NT2/D1 (cell line): Measurements from ENCODE around the gene FAM107B.

Experiments
- YY1 ChIP-seq: IDR thresholded peaks from 2 replicates; pipeline ENCODE4 v1.6.1; 2011; ENCODE audit not compliant: insufficient read length, insufficient read depth
- ZNF274 ChIP-seq: IDR thresholded peaks from 2 replicates; pipeline ENCODE4 v1.6.1; 2011; ENCODE audit warnings: mild to moderate bottlenecking, low read depth, low read length

DNA sequence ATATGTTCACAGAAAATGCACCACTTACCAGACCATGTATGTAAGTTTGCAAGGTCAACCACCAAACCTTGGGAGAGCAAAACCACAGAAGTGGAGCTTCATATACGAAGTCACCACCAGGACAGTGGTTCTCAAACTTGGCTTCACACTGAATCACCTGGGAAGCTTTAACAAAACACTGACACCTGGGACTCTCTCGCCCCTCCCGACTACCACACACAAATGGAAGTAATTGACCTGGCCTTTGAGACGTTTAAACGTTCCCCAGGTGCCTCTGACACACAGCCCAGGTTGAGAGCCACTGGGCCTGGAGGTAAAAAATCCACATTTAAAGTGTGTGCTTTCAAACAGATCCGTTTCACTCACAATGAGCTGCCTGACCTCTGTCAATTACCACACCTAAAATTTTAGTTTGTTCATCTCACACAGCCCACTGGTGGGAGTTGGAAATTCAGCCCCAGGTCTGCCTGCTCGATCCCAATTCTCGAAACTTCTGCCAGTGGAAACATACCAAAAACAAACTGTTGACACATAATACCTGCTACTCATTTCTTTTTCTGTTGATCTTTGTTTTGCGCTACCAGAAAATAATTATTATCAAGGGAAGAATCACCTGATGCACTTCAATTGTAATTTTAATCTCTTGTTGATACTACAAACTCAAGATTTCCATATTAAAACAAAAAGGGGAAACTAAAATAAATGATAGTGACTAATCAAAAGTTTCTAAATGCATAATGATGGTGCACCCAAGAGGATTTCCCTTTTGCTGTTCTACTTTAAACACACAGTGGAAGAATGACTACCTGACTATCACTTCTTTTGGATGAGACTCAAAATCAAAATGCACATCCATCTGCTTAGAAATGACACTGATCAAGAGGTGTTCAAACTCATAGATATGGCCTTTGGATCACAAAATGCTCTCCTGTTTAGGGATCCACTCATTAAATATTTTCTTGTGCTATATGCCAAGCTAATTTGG is 36.6 kb upstream of the FAM107B start:
- TF ChIP-seq YY1 (no peak), ZNF274 (no peak)
